H9 (cell line): Measurements from ENCODE around the gene ANO2. TPM values are rescaled to one million over a fixed set of nuclear protein-coding genes. Genes with fewer than 3 reads are reported as not detected.
A peak's percentile ranks its signal among the peaks of the same experiment; 100 is the strongest.

ENCODE experiments used
- DNase-seq: peaks from one replicate; pipeline ENCODE4 v3.0.0-alpha.2; 2017
- H2AFZ ChIP-seq: one replicate; pipeline ENCODE4 v1.6.1; 2013; ENCODE audit warnings: mild to moderate bottlenecking, low read length, control low read depth, moderate library complexity
- H2AK5ac ChIP-seq: 2 replicates; pipeline ENCODE4 v1.6.1; 2013; ENCODE audit warnings: low read length, control low read depth, mixed read lengths; ENCODE audit not compliant: insufficient read length
- H2BK120ac ChIP-seq: one replicate; pipeline ENCODE4 v1.6.1; 2013; ENCODE audit warnings: low read depth, mild to moderate bottlenecking, low read length, control low read depth, inconsistent platforms; ENCODE audit not compliant: poor library complexity, severe bottlenecking
- H2BK12ac ChIP-seq: 2 replicates; pipeline ENCODE4 v1.6.1; 2013; ENCODE audit warnings: low read length, control low read depth, mixed read lengths, low read depth; ENCODE audit not compliant: insufficient read length
- H2BK15ac ChIP-seq: 2 replicates; pipeline ENCODE4 v1.6.1; 2013; ENCODE audit warnings: low read depth, low read length, control low read depth
- H2BK20ac ChIP-seq: one replicate; pipeline ENCODE4 v1.6.1; 2013; ENCODE audit warnings: low read depth, mild to moderate bottlenecking, low read length, control low read depth, inconsistent platforms; ENCODE audit not compliant: poor library complexity, severe bottlenecking
- H2BK5ac ChIP-seq: 2 replicates; pipeline ENCODE4 v1.6.1; 2013; ENCODE audit warnings: low read length, control low read depth, mixed read lengths; ENCODE audit not compliant: insufficient read length
- H3K14ac ChIP-seq: 2 replicates; pipeline ENCODE4 v1.6.1; 2013; ENCODE audit warnings: low read length, control low read depth; ENCODE audit not compliant: insufficient read depth
- H3K18ac ChIP-seq: 2 replicates; pipeline ENCODE4 v1.6.1; 2013; ENCODE audit warnings: low read depth, mild to moderate bottlenecking, mixed read lengths, low read length, control low read depth; ENCODE audit not compliant: insufficient read length
- H3K23ac ChIP-seq: 2 replicates; pipeline ENCODE4 v1.6.1; 2013; ENCODE audit warnings: low read length, control low read depth, mixed read lengths, low read depth; ENCODE audit not compliant: insufficient read length
- H3K23me2 ChIP-seq: 2 replicates; pipeline ENCODE4 v1.6.1; 2013; ENCODE audit warnings: low read depth, mild to moderate bottlenecking, mixed read lengths, low read length, control low read depth; ENCODE audit not compliant: insufficient read length, poor library complexity, severe bottlenecking
- H3K27ac ChIP-seq: 2 replicates; pipeline ENCODE4 v1.5.1; 2013; ENCODE audit warnings: low read length, control low read depth, mixed read lengths, low read depth; ENCODE audit not compliant: insufficient read length
- H3K27me3 ChIP-seq: 2 replicates; pipeline ENCODE4 v1.6.1; 2013; ENCODE audit warnings: low read length, control low read depth, inconsistent platforms; ENCODE audit not compliant: insufficient read depth
- H3K4ac ChIP-seq: 2 replicates; pipeline ENCODE4 v1.6.1; 2013; ENCODE audit warnings: low read depth, mild to moderate bottlenecking, control low read depth, inconsistent platforms, low read length, moderate library complexity
- H3K4me1 ChIP-seq: 2 replicates; pipeline ENCODE4 v1.6.1; 2013; ENCODE audit warnings: low read length, control low read depth, inconsistent platforms; ENCODE audit not compliant: insufficient read depth
- H3K4me2 ChIP-seq: 2 replicates; pipeline ENCODE4 v1.6.1; 2013; ENCODE audit warnings: low read length, control low read depth, mixed read lengths; ENCODE audit not compliant: insufficient read length, insufficient read depth
- H3K56ac ChIP-seq: 2 replicates; pipeline ENCODE4 v1.6.1; 2013; ENCODE audit warnings: low read depth, mild to moderate bottlenecking, mixed read lengths, low read length, control low read depth; ENCODE audit not compliant: insufficient read length
- H3K79me1 ChIP-seq: 2 replicates; pipeline ENCODE4 v1.6.1; 2013; ENCODE audit warnings: low read depth, mild to moderate bottlenecking, moderate library complexity, low read length, control low read depth, inconsistent platforms; ENCODE audit not compliant: insufficient read depth, poor library complexity, severe bottlenecking
- H3K79me2 ChIP-seq: 2 replicates; pipeline ENCODE4 v1.6.1; 2013; ENCODE audit warnings: low read length, control low read depth, inconsistent platforms; ENCODE audit not compliant: insufficient read depth
- H3K9ac ChIP-seq: 2 replicates; pipeline ENCODE4 v1.6.1; 2013; ENCODE audit warnings: low read length, control low read depth, mixed read lengths; ENCODE audit not compliant: insufficient read length; ENCODE audit errors: extremely low read depth
- H3K9me3 ChIP-seq: one replicate; pipeline ENCODE4 v1.6.1; 2013; ENCODE audit warnings: low read depth, low read length, inconsistent platforms; ENCODE audit not compliant: control insufficient read depth
- H3T11ph ChIP-seq: one replicate; pipeline ENCODE4 v1.6.1; 2013; ENCODE audit warnings: mild to moderate bottlenecking, low read length, control low read depth, inconsistent platforms
- H4K20me1 ChIP-seq: one replicate; pipeline ENCODE4 v1.6.1; 2013; ENCODE audit not compliant: control insufficient read depth, insufficient read length, insufficient read depth
- H4K5ac ChIP-seq: 2 replicates; pipeline ENCODE4 v1.6.1; 2013; ENCODE audit warnings: low read depth, mild to moderate bottlenecking, mixed read lengths, low read length, control low read depth; ENCODE audit not compliant: insufficient read length
- H4K8ac ChIP-seq: replicated peaks from 2 replicates; pipeline ENCODE4 v1.6.1; 2013; ENCODE audit warnings: low read length, control low read depth, mixed read lengths, low read depth; ENCODE audit not compliant: insufficient read length
- H4K91ac ChIP-seq: 2 replicates; pipeline ENCODE4 v1.6.1; 2013; ENCODE audit warnings: low read depth, mild to moderate bottlenecking, moderate library complexity, mixed read lengths, low read length, control low read depth; ENCODE audit not compliant: insufficient read length
- H3K27ac Mint-ChIP-seq, 3 experiments: 2 replicates in 2 of 3; 3 replicates in 1 of 3; pipeline ENCODE4 v1.8.0; 2020 to 2021; ENCODE audit warnings: mixed read lengths in 3 of 3, mild to moderate bottlenecking in 1 of 3, moderate library complexity in 1 of 3
- H3K27me3 Mint-ChIP-seq: 2 replicates; pipeline ENCODE4 v1.8.0; 2021; ENCODE audit warnings: low read depth, mild to moderate bottlenecking, moderate library complexity, mixed read lengths
- H3K36me3 Mint-ChIP-seq, 3 experiments: 2 replicates in 2 of 3; 3 replicates in 1 of 3; pipeline ENCODE4 v1.8.0; 2020 to 2021; ENCODE audit warnings: low read depth in 3 of 3, mixed read lengths in 3 of 3; ENCODE audit not compliant: insufficient read depth in 1 of 3
- H3K4me1 Mint-ChIP-seq, 2 experiments: 2 replicates each; pipeline ENCODE4 v1.8.0; 2020; ENCODE audit warnings: mixed read lengths in 2 of 2
- H3K4me3 Mint-ChIP-seq, 2 experiments: 2 replicates in 1 of 2; 3 replicates in 1 of 2; pipeline ENCODE4 v1.8.0; 2020 to 2021; ENCODE audit warnings: mild to moderate bottlenecking in 2 of 2, mixed read lengths in 2 of 2, moderate library complexity in 1 of 2
- H3K9me3 Mint-ChIP-seq, 2 experiments: 2 replicates in 1 of 2; 3 replicates in 1 of 2; pipeline ENCODE4 v1.8.0; 2020; ENCODE audit warnings: mild to moderate bottlenecking in 2 of 2, mixed read lengths in 2 of 2, moderate library complexity in 1 of 2
- WGBS: extraction: QIAGEN DNeasy Blood & Tissue Kit; methylation state at CpG from one replicate; pipeline ENCODE4 v1.1.7; 2013; ENCODE audit warnings: missing lambda C conversion rate, low lambda C conversion rate, mixed read lengths; ENCODE audit not compliant: insufficient read length; ENCODE audit errors: extremely low coverage; 5-methylcytosine and 5-hydroxymethylcytosine counted together
- total RNA-seq: library from RNA; stranded (reverse); gene quantifications from 2 replicates; pipeline ENCODE4 v1.2.1, GENCODE V29; 2021
- TF ChIP-seq, protein P1 (sequence below): fragments of 200-600 bp; sonication (generic); conservative IDR thresholded peaks from 3 replicates; pipeline ENCODE4 v1.8.0; 2021; ENCODE audit warnings: antibody characterized with exemption, mild to moderate bottlenecking

The ANO2 gene
- total RNA-seq, 1 experiment from 2014 or later: 3.8 TPM

DNA sequence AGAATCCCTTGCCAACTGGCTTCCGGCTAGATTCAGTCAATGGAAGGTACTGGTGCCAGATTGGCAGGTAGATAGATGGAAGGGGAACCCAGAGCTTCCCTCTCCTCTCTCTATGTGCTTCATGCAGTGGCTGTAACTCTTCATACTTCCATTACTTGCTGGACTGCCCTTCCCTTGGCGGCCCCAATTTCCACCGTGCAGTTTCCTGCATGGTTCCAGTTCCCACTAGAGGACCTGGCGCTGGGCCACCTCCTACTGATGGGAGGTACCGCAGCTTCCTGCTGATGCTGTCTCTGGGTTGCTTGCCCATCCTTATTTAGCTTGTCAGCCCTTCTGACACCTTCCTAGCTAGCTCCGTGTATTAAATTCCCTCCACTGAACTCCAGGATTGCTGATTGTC, 226.4 kb downstream of the ANO2 start:
- Histone ChIP-seq H3K9me3 (no peaks in the 10 kb centered on the region), H3K27ac (no peak overlapping the region), H2BK120ac (no peak overlapping the region), H2BK20ac (no peak overlapping the region), H2BK15ac (no peak overlapping the region), H3K23me2 (no peaks in the 10 kb centered on the region), H3K56ac (no peak overlapping the region), H3T11ph (no peak overlapping the region), H3K4ac (no peak overlapping the region), H3K79me1 (no peaks in the 10 kb centered on the region), H3K23ac (no peak overlapping the region), H2BK5ac (no peak overlapping the region), H3K4me2 (no peak overlapping the region), H4K20me1 (no peaks in the 10 kb centered on the region), H2BK12ac (no peak overlapping the region), H3K14ac (no peak overlapping the region; the same call in 1 of the 2 replicates), H3K79me2 (no peaks in the 10 kb centered on the region), H4K8ac (no peak overlapping the region), H3K4me1 (no peaks in the 10 kb centered on the region), H3K27me3 (no peaks in the 10 kb centered on the region), H2AFZ (no peak overlapping the region), H4K91ac (no peak overlapping the region), H2AK5ac (no peak overlapping the region), H4K5ac (no peak overlapping the region), H3K18ac (no peak overlapping the region), H3K9ac (no peak overlapping the region)
- Mint-ChIP-seq H3K36me3 (no peaks in the 10 kb centered on the region), H3K4me3 (no peak overlapping the region), H3K4me1 (peaks cover 2 to 4% of the 10 kb centered on the region in 2 experiments; a peak in 2 of 4 replicates), H3K27ac (no peak overlapping the region), H3K9me3 (no peaks in the 10 kb centered on the region), H3K27me3 (peaks cover 5% of the 10 kb centered on the region)
- WGBS: no CpG with 5 or more reads among the region's 6 CpGs
- DNase-seq: peak; percentile 14
- TF ChIP-seq, protein P1, sequence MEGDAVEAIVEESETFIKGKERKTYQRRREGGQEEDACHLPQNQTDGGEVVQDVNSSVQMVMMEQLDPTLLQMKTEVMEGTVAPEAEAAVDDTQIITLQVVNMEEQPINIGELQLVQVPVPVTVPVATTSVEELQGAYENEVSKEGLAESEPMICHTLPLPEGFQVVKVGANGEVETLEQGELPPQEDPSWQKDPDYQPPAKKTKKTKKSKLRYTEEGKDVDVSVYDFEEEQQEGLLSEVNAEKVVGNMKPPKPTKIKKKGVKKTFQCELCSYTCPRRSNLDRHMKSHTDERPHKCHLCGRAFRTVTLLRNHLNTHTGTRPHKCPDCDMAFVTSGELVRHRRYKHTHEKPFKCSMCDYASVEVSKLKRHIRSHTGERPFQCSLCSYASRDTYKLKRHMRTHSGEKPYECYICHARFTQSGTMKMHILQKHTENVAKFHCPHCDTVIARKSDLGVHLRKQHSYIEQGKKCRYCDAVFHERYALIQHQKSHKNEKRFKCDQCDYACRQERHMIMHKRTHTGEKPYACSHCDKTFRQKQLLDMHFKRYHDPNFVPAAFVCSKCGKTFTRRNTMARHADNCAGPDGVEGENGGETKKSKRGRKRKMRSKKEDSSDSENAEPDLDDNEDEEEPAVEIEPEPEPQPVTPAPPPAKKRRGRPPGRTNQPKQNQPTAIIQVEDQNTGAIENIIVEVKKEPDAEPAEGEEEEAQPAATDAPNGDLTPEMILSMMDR: no peak
